ENCODE data around the gene PRDM15.

PRDM15 gene

GRCh38 chr21:41907496-41908258 is 28.5 kb upstream of the PRDM15 start:
- no peak for DNase-seq

- no peak for DNase-seq
Observed at GRCh38 chr21:41906770-41907169, 27.6 kb upstream of the PRDM15 start.

GRCh38 chr21:41903559-41904351 is 24.6 kb upstream of the PRDM15 start:
- DNase-seq = no peak

GRCh38 chr21:41902946-41903345 is 23.8 kb upstream of the PRDM15 start:
- no peak for DNase-seq

DNA sequence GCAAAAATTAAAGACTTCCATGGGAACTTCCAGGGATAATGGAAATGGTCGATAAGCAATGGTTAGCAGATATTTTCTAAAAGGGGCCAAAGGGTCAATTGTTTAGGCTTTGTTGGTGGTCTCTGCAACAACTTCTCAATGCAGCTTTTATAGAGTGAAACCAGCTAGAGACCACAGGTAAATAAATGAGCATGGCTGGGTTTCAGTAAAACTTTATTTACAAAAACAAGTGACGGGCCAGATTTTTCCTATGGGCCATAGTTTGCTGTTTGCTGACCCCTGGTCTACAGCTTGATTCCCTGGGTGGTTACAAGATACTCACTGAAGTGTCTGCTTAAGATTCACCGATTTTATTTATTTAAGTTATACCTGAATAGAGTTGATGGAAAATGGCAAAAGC is 22.6 kb upstream of the PRDM15 start:
- no peak for DNase-seq

- no peak for DNase-seq
Observed at GRCh38 chr21:41901099-41901498, 22.0 kb upstream of the PRDM15 start.

DNA sequence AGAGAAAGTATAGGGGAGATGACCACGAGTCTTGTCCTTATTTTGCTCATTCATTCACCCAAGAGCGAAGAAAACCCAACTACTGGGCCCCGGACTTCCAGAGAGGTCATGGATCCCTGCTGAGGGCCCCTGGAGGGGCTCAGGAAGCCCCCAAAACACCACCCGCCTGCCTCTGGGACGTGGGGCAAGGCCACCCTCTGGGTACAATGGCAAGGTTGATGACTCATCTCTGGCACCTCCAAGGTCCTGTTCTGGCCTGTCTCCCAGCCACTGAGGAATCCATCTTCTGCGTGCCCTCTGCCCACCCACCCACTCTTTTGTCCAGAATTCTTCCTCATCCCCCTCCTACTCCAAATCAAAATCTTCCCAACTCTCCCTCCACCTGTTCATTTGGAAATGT is 21.3 kb upstream of the PRDM15 start:
- no peak for DNase-seq

GRCh38 chr21:41899426-41900202 is 20.5 kb upstream of the PRDM15 start:
- no peak for DNase-seq

DNA sequence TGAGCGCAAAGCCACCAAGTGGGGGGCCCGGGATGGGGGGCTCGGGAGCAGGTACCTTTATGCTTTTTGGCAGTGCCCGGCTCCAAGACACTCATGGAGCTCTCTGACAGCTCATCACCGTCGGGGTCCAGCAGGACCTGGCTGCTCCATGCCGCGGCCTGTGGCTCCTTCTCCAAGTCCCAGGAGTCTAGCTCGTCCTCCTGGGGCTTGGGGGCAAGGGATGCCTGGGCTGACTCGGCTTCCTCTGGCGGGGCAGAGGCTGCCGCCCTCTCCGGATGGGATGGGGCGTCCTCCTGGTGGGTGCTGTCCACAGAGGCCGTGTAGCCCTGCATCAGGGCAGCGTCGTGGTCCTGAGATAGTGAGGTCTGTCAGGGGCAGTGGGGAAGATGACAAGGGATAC is 19.9 kb upstream of the PRDM15 start:
- DNase-seq = no peak

DNA sequence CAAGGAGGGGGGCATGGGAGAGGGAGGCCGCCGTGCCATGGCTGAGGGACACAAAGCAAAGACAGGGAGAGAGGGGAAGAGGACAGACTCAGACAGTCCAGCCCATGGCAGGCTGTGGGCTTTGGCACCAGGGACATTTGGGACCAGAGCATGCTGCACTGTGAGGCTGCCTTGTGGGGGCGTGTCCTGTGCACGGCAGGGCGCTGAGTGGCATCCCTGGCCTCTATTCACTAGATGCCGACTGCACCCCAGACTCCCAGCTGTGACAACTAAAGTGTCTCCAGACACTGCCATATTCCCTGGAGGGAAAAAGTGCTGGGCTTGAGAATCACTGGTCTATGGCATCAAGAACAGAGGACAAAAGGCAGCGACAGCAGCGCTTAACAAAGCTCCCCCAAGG is 18.6 kb upstream of the PRDM15 start:
- no peak for DNase-seq

GRCh38 chr21:41897047-41897669 is 18.0 kb upstream of the PRDM15 start:
- no peak for DNase-seq

GRCh38 chr21:41895643-41896493 is 16.7 kb upstream of the PRDM15 start:
- no peak for DNase-seq

DNA sequence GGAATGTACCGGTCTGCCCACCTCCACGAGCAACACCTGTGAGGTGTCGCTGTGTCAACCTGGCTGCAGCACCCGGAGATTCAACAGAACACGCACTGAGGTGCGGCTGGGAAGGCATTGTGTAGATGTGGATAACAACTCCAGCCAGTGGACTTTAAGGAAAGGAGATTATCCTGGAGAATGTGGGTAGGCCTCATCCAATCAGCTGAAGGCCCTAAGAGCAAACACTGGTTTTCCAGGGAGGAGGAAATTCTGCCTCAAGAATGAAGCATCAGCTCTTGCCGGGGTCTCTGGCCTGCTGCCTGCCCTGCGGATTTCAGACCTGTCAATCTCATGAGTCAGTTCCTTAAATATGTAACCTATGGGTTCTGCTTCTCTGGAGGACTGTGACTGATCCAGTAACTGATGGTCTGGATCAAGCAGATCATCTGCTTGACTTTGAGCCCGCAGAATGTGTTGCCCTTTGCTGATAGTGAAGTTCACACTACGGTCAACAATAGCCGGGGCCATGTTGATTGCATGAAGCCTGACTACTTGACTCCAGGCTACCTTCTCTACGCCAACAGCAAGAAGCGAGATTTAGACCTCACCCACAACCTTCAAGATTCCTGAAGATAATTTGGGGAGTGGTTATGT is 15.9 kb upstream of the PRDM15 start:
- no peak for DNase-seq

DNA sequence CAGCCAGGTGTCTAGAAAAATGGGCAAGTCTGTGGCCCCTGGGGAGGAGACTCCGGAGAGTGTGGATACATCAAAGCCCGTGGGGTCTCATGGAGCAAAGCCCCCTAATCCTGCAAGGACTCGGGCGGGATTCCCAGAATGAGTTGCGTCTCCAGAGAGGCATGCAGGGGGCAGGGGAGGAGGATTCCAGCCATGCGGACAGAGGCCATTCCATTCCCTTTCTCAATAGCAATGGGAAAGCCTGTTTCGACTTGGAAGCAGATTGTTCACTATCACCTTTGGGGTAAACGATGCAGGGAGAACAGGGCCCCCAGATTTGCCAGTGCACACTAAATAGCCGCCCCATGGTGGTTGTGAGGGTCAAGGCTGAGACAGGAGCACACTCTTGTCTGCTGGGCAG is 15.4 kb upstream of the PRDM15 start:
- no peak for DNase-seq

GRCh38 chr21:41892726-41893125 is 13.6 kb upstream of the PRDM15 start:
- DNase-seq = no peak

DNA sequence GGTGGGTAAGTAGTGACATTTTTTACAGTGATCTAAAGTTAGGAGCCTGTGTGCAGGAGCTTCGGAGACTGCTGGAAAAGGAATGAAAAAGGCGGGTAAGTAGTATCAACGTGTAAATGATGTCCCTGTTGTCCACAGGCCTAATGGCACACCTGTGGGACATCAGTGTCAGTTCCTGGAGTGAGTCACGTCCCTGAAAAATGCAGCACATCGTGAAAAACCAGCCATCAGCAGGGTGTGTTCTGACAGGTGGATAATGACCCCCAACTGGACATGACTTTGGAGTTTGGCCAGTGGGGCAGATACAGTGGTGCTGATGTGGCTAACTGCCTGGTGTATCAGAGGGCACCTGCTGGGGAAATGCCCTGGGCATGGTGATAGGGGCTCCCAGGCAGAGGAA is 12.0 kb upstream of the PRDM15 start:
- no peak for DNase-seq

- no peak for DNase-seq
Observed at GRCh38 chr21:41890355-41890754, 11.2 kb upstream of the PRDM15 start.

GRCh38 chr21:41888749-41889376 is 9.7 kb upstream of the PRDM15 start:
- peak; percentile 47 for DNase-seq

- DNase-seq = no peak
Observed at GRCh38 chr21:41887667-41888066, 8.5 kb upstream of the PRDM15 start.

DNA sequence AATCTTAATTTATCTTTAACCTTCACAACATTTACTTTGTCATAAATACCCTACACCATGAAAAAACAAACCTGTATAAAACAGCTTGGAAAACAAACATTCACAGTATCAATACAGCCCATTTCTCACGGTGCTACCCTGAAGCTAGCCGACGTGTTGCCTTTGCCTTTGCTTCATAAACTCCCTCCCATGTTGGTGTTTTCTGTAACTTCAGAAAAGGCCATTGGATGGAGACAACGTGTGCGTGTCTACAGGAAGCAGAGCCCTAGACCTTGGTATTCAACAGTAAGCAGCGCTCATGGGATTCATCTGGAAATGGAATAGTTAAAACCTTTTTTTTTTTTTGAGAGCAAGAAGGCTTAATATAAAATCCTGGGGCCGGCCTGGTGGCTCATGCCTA is 7.2 kb upstream of the PRDM15 start:
- no peak for DNase-seq

- no peak for DNase-seq
Observed at GRCh38 chr21:41885341-41886024, 6.3 kb upstream of the PRDM15 start.
